ENCODE data around the gene NAA80. TPM values are rescaled to one million over a fixed set of nuclear protein-coding genes. Genes with fewer than 3 reads are reported as not detected.

Gene NAA80
- total and polyA plus RNA-seq, 2 of the 13 experiments (the other 11 are each of a cell fraction or from before 2014, with no cell fraction given): 3.4 to 8.7 TPM

DNA sequence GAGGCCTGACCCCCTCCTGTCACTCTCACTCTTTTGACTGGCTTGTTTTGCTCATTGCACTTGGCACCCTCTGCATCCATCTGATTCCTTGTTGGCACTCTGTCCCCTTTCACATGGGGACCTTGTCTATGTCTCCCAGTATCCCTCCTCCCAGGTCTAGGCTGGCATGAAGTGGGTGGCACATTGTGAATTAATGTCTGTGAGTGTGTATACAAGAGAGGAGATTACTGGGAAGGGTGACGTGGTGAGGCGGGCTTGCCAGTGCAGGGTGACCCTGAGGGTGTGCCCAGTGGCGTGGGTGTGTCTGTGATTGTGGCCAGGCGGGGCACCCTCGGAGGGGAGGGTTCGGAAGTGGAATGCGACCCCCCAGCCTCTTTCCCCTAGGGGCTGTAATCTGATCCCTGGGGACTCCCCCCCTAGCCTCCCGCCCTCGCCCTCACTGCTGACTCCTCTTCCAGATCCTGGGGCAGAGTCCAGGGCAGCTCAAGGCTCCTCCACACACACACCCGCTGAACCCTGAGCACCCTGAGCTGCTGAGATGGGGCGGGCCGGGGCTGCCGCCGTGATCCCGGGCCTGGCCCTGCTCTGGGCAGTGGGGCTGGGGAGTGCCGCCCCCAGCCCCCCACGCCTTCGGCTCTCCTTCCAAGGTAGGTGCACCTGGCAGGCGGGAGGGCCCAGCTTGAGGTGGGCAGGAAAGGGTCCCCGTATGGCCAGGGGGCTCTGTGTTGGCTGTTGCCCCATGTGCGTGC, 30.3 kb downstream of the NAA80 start, which contains the start of gene SEMA3B (continued):
- TF ChIP-seq, protein P1, sequence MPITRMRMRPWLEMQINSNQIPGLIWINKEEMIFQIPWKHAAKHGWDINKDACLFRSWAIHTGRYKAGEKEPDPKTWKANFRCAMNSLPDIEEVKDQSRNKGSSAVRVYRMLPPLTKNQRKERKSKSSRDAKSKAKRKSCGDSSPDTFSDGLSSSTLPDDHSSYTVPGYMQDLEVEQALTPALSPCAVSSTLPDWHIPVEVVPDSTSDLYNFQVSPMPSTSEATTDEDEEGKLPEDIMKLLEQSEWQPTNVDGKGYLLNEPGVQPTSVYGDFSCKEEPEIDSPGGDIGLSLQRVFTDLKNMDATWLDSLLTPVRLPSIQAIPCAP (CRISPR knock-in tag; IDR thresholded peaks at IDR 0.05; ENCODE audit: low read depth): no peak
- no peak for TF ChIP-seq ZNF382 (CRISPR knock-in tag; IDR thresholded peaks at IDR 0.05; ENCODE audit: borderline replicate concordance)
- TF ChIP-seq ZNF121 (CRISPR knock-in tag; IDR thresholded peaks at IDR 0.05): no peak
- TF ChIP-seq ELF4 (CRISPR knock-in tag; IDR thresholded peaks at IDR 0.05; ENCODE audit: borderline replicate concordance): peak; percentile 33; the same call in 1 of the 2 replicates
- TF ChIP-seq, protein P2, sequence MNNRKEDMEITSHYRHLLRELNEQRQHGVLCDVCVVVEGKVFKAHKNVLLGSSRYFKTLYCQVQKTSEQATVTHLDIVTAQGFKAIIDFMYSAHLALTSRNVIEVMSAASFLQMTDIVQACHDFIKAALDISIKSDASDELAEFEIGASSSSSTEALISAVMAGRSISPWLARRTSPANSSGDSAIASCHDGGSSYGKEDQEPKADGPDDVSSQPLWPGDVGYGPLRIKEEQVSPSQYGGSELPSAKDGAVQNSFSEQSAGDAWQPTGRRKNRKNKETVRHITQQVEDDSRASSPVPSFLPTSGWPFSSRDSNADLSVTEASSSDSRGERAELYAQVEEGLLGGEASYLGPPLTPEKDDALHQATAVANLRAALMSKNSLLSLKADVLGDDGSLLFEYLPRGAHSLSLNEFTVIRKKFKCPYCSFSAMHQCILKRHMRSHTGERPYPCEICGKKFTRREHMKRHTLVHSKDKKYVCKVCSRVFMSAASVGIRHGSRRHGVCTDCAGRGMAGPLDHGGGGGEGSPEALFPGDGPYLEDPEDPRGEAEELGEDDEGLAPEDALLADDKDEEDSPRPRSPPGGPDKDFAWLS (CRISPR knock-in tag; IDR thresholded peaks at IDR 0.05; ENCODE audit: borderline replicate concordance): no peak
- TF ChIP-seq NBN (conservative IDR thresholded peaks at IDR 0.05): no peak
- TF ChIP-seq ZNF235 (CRISPR knock-in tag; IDR thresholded peaks at IDR 0.05; ENCODE audit: borderline replicate concordance): peak; percentile 19; the same call in 1 of the 2 replicates
- no peak for TF ChIP-seq DMAP1 (CRISPR knock-in tag; IDR thresholded peaks at IDR 0.05)
- TF ChIP-seq ZNF746 (CRISPR knock-in tag; IDR thresholded peaks at IDR 0.05): peak; percentile 94
- TF ChIP-seq ZNF792 (CRISPR knock-in tag; IDR thresholded peaks at IDR 0.05): peak; percentile 42
- TF ChIP-seq JUND (CRISPR knock-in tag; IDR thresholded peaks at IDR 0.05): no peak
- TF ChIP-seq, protein P3, sequence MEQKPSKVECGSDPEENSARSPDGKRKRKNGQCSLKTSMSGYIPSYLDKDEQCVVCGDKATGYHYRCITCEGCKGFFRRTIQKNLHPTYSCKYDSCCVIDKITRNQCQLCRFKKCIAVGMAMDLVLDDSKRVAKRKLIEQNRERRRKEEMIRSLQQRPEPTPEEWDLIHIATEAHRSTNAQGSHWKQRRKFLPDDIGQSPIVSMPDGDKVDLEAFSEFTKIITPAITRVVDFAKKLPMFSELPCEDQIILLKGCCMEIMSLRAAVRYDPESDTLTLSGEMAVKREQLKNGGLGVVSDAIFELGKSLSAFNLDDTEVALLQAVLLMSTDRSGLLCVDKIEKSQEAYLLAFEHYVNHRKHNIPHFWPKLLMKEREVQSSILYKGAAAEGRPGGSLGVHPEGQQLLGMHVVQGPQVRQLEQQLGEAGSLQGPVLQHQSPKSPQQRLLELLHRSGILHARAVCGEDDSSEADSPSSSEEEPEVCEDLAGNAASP (CRISPR knock-in tag; IDR thresholded peaks at IDR 0.05; ENCODE audit: borderline replicate concordance): peak; percentile 52; the same call in 1 of the 2 replicates
- TF ChIP-seq, protein P4, sequence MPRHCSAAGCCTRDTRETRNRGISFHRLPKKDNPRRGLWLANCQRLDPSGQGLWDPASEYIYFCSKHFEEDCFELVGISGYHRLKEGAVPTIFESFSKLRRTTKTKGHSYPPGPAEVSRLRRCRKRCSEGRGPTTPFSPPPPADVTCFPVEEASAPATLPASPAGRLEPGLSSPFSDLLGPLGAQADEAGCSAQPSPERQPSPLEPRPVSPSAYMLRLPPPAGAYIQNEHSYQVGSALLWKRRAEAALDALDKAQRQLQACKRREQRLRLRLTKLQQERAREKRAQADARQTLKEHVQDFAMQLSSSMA (CRISPR knock-in tag; IDR thresholded peaks at IDR 0.05): no peak
- no peak for TF ChIP-seq ZNF891 (CRISPR knock-in tag; IDR thresholded peaks at IDR 0.05)
- TF ChIP-seq, protein P5, sequence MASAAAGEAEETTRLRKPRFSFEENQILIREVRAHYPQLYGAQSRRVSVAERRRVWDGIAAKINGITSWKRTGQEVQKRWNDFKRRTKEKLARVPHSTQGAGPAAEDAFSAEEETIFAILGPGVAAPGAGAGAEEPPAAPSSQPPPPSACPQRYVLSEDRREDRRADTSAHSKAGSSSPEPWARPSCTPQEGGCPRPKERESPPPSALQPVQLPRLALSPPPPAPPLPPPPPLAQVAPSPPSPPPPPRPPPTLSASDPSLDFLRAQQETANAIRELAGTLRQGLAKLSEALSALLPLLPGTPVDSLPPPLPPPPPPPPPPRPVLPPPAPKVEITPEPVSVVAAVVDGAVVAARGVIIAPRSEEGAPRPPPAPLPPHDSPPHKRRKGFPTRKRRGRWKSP (CRISPR knock-in tag; IDR thresholded peaks at IDR 0.05): no peak
- TF ChIP-seq NCOA2 (CRISPR knock-in tag; IDR thresholded peaks at IDR 0.05): peak; percentile 44
- TF ChIP-seq, protein P6, sequence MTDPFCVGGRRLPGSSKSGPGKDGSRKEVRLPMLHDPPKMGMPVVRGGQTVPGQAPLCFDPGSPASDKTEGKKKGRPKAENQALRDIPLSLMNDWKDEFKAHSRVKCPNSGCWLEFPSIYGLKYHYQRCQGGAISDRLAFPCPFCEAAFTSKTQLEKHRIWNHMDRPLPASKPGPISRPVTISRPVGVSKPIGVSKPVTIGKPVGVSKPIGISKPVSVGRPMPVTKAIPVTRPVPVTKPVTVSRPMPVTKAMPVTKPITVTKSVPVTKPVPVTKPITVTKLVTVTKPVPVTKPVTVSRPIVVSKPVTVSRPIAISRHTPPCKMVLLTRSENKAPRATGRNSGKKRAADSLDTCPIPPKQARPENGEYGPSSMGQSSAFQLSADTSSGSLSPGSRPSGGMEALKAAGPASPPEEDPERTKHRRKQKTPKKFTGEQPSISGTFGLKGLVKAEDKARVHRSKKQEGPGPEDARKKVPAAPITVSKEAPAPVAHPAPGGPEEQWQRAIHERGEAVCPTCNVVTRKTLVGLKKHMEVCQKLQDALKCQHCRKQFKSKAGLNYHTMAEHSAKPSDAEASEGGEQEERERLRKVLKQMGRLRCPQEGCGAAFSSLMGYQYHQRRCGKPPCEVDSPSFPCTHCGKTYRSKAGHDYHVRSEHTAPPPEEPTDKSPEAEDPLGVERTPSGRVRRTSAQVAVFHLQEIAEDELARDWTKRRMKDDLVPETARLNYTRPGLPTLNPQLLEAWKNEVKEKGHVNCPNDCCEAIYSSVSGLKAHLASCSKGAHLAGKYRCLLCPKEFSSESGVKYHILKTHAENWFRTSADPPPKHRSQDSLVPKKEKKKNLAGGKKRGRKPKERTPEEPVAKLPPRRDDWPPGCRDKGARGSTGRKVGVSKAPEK (CRISPR knock-in tag; IDR thresholded peaks at IDR 0.05; ENCODE audit: borderline replicate concordance): no peak
- TF ChIP-seq HCFC1 (IDR thresholded peaks at IDR 0.05; ENCODE audit: low read depth, low read length): no peak
- peak in 1 of 2 experiments; percentile 43; a peak in 2 of 4 replicates for TF ChIP-seq POLR2A (IDR thresholded peaks at IDR 0.05; ENCODE audit: insufficient read depth in 1 of 2, low read depth in 2 of 2, low read length in 2 of 2)
- TF ChIP-seq ELF1 (CRISPR knock-in tag; IDR thresholded peaks at IDR 0.05): 0 out of 2 replicates have a peak, but pooled peaks have one; percentile 8
- no peak for TF ChIP-seq MYNN (CRISPR knock-in tag; IDR thresholded peaks at IDR 0.05; ENCODE audit: low read depth)
